IPS DF 19.7 (cell line): Measurements from ENCODE around the gene SPDYE4.

Experiments
- DNase-seq: peaks from one replicate; pipeline ENCODE4 v3.0.0-alpha.2; 2013; ENCODE audit warnings: low read depth, low spot score

The SPDYE4 gene

DNA sequence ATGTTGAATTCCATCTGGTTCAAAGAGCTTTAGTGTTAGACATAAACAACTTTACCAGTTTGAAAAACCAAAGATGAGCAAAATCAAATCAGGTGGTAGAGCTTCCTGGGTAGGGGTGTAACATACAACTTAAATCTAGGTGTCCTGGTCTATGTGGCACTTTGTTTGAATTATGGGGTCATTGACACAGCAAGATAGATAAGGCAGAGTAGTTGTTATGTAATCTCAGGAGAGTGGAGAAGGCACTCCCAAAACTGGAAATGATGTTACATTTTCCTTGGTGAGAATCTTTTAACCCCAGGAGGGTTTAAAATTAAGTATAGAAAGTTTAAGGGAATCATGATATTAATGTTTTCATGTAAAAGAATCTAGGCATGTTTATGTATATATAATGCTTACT, 45.6 kb downstream of the SPDYE4 start:
- no peak for DNase-seq

- DNase-seq: no peak
Measured at GRCh38 chr17:8711291-8711690, 47.1 kb downstream of the SPDYE4 start.

DNA sequence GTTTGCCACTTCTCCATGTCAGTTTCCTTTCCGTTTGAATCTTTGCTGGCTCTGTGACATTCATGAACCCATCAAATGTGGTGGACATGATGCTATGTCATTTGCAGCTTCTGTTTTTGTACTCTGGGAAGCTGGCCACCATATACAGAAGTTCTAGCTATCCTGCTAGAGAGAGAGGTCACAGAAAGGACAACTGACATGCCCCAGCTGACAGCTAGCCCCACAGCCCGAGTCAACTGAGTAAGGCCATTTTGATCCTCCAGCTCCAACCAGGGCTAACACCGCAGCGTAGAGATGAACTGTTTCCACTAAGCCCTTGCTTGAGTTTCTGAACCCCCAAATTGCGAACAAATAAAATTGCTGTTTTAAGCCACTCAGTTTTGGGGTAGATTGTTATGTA, 47.5 kb downstream of the SPDYE4 start:
- no peak for DNase-seq

DNA sequence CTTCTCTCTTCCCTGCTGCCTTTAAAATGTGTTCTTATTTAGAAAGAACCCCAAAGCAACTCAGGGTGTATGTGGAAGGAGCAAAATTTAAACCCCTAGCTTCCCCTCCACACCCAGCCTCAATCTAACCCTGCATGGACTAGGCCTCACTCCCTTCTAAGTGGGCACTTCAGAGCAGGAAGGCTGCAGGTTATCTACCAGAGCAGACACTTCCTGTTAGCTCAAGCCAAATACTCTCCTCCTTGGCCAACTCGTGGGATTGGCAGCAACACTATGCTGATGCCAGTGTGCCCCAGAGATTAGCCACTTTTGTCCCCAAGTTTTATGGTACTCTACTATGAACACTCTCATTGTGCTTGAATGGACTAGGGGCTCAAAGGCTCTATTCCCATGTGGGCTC, 49.3 kb downstream of the SPDYE4 start:
- DNase-seq: no peak

DNA sequence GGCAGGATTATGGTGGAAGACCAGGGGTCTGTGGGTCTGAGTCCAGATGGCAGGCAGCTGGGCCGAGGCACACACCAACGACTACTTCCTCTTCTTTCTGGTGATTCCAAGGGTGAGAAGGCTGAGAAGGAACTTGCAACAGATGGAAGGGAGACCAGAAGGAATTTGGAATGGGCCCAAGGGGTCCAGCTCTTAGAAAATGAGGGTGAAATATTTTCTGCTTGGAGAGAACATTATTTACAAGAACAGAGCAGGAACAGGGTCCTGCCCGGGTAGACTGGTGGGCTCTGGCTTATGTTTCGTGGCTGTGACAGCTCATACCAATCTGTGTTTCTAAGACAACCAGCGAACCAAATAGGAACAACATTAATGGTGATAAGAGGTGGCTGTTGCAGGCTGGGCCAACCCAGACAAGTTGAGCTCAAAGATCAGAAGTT, 50.3 kb downstream of the SPDYE4 start:
- no peak for DNase-seq

DNA sequence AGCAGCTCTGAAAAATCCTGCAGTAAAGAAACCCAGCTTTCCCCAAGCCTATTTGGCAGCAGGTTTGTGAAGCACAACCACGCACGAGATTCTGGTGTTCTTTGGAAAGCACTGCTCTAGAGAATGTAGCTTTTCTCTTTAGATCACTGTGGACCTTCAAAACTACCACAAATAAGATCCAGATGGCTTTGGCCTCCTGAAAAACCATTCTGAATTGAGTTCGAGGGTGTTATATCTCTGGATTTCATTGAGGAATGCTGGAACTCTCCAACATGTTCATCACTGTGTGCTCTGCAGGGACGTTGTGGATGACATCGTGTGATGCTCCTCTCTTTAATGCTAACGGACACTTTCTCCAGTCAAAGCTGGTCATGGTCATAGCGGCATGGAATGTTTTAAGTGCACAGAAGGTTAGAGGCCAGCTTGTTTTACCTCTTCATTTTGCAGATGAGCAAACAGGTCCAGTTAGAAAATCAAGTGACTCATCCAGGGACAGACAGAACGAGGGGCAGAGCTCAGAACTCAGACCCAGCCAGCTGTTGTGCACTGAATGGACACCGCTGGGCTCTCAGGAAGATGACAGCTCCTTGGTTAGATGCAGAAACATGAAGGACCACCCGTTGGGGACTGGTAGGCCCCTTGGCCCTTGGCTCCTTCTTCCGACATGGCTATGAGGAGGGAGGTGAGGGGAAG, 50.9 kb downstream of the SPDYE4 start:
- DNase-seq: no peak

GRCh38 chr17:8706431-8706830, 51.9 kb downstream of the SPDYE4 start:
- no peak for DNase-seq

DNA sequence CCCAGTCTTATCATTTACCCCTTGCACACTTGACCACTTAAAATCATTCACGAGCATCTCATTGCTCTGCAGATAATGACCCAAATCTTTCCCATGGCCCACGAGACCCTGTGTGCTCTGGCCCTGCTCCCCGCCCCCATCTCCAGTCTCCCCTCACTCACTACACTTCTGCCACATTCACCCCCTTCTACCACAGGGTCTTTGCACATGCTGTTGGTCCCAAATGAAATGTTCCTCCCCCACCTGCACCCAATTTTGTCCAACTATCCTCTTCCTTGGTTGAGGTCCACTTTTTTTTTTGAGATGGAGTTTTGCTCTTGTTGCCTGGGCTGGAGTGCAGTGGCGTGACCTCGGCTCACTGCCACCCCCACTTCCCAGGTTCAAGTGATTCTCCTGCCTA, 52.9 kb downstream of the SPDYE4 start:
- no peak for DNase-seq

DNA sequence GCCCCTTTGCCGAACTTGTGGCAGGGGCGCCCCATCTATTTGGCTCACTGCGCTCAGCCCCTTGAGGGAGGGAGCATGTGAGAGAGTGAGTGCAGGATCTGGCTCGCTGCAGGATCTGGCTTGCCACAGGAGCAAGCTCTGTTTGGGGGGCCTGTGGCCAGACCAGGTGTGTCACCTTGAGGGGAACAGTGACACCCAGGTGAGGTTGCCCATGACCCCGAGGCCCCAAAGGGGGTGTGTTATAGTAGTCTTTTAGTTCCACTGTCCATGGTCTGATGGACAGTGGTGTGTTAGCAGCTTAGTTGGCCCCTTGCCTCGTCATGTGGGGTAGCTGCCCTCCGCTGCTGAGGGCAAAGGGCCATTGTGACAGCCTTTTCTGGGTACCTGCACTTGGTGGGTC, 55.3 kb downstream of the SPDYE4 start:
- DNase-seq: no peak

GRCh38 chr17:8701754-8702153, 56.6 kb downstream of the SPDYE4 start:
- no peak for DNase-seq

GRCh38 chr17:8701221-8701620, 57.1 kb downstream of the SPDYE4 start:
- DNase-seq: no peak
